HG03469 (cell line): ENCODE results near the gene NLN.
"Not testable (repeated sequence)": the region's sequence is repeated elsewhere in the genome, so short reads cannot be mapped to it uniquely, and the experiment has no call there.

Experiments
- ATAC-seq: cut with Tn5 transposase; IDR thresholded peaks from one replicate; pipeline ENCODE4 v1.9.1; 2021; ENCODE audit warnings: mild to moderate bottlenecking, moderate library complexity, moderate number of reproducible peaks; ENCODE audit not compliant: unreplicated experiment

Gene NLN

GRCh38 chr5:65730910-65731309, 8.9 kb downstream of the NLN start:
- ATAC-seq = no peak

- ATAC-seq = not testable (repeated sequence)
These were observed 10.0 kb downstream of the NLN start for GRCh38 chr5:65732046-65732445.

- not testable (repeated sequence) for ATAC-seq
These were observed 12.3 kb downstream of the NLN start for GRCh38 chr5:65734196-65734775.

- no peak for ATAC-seq
These were observed 12.9 kb downstream of the NLN start for GRCh38 chr5:65734921-65735320.

- no peak for ATAC-seq
These were observed 14.0 kb downstream of the NLN start for GRCh38 chr5:65736011-65736410.

GRCh38 chr5:65737842-65738241, 15.8 kb downstream of the NLN start:
- ATAC-seq = no peak

- ATAC-seq = no peak
These were observed 16.3 kb downstream of the NLN start for GRCh38 chr5:65738305-65738704.

GRCh38 chr5:65739162-65739561, 17.2 kb downstream of the NLN start:
- no peak for ATAC-seq

GRCh38 chr5:65742565-65743231, 20.7 kb downstream of the NLN start:
- peak; percentile 74 for ATAC-seq

GRCh38 chr5:65749221-65749844, 27.3 kb downstream of the NLN start:
- no peak for ATAC-seq

GRCh38 chr5:65749956-65750355, 28.0 kb downstream of the NLN start:
- no peak for ATAC-seq

- no peak for ATAC-seq
These were observed 28.9 kb downstream of the NLN start for GRCh38 chr5:65750938-65751337.

- no peak for ATAC-seq
These were observed 31.2 kb downstream of the NLN start for GRCh38 chr5:65753189-65753588.

GRCh38 chr5:65758546-65759144, 36.6 kb downstream of the NLN start:
- no peak for ATAC-seq

- ATAC-seq = no peak
These were observed 38.7 kb downstream of the NLN start for GRCh38 chr5:65760504-65761275.

GRCh38 chr5:65762234-65762633, 40.2 kb downstream of the NLN start:
- ATAC-seq = no peak

- no peak for ATAC-seq
These were observed 43.6 kb downstream of the NLN start for GRCh38 chr5:65765582-65765981.

- no peak for ATAC-seq
These were observed 44.2 kb downstream of the NLN start for GRCh38 chr5:65766175-65766574.

GRCh38 chr5:65766781-65767180, 44.8 kb downstream of the NLN start:
- ATAC-seq = no peak

GRCh38 chr5:65767565-65767964, 45.6 kb downstream of the NLN start:
- no peak for ATAC-seq

GRCh38 chr5:65768723-65769346, 46.8 kb downstream of the NLN start:
- ATAC-seq = no peak
